IMR-90 (cell line): Measurements from ENCODE around the gene L3MBTL3. TPM values are rescaled to one million over a fixed set of nuclear protein-coding genes. Genes with fewer than 3 reads are reported as not detected.

ENCODE experiments used
- CEBPB ChIP-seq: IDR thresholded peaks from 2 replicates; pipeline ENCODE4 v1.6.1; 2012; ENCODE audit warnings: low read depth, low read length, improper control_type of control experiment
- MAFK ChIP-seq: IDR thresholded peaks from 2 replicates; pipeline ENCODE4 v1.6.1; 2012; ENCODE audit warnings: low read depth, low read length, improper control_type of control experiment
- RAD21 ChIP-seq: IDR thresholded peaks from 2 replicates; pipeline ENCODE4 v1.6.1; 2012; ENCODE audit warnings: low read length, improper control_type of control experiment
- polyA plus RNA-seq, 3 experiments: library from polyadenylated mRNA; depleted of rRNA; stranded (reverse); fragments of >200 nt; gene quantifications; 2 replicates each; pipeline ENCODE4 v1.2.3, GENCODE V29; 2012; ENCODE audit warnings: low replicate concordance in 1 of 3
- total RNA-seq: library from RNA; depleted of rRNA; stranded (reverse); fragments of >200 nt; gene quantifications from 2 replicates; pipeline ENCODE4 v1.2.3, GENCODE V29; 2012

The L3MBTL3 gene
- total and polyA plus RNA-seq, 2 of the 4 experiments (the other 2 are of a cell fraction) = 7.2 to 10.9 TPM

GRCh38 chr6:130020073-130020906, 1.9 kb downstream of the L3MBTL3 start (continued):
- TF ChIP-seq MAFK (no peak), RAD21 (no peak), CEBPB (no peak)
